ENCODE measurements around the gene GRP. TPM values are rescaled to one million over a fixed set of nuclear protein-coding genes. Genes with fewer than 3 reads are reported as not detected.

GRP gene
- total RNA-seq, 1 donor from 2014 or later, result not detected

DNA sequence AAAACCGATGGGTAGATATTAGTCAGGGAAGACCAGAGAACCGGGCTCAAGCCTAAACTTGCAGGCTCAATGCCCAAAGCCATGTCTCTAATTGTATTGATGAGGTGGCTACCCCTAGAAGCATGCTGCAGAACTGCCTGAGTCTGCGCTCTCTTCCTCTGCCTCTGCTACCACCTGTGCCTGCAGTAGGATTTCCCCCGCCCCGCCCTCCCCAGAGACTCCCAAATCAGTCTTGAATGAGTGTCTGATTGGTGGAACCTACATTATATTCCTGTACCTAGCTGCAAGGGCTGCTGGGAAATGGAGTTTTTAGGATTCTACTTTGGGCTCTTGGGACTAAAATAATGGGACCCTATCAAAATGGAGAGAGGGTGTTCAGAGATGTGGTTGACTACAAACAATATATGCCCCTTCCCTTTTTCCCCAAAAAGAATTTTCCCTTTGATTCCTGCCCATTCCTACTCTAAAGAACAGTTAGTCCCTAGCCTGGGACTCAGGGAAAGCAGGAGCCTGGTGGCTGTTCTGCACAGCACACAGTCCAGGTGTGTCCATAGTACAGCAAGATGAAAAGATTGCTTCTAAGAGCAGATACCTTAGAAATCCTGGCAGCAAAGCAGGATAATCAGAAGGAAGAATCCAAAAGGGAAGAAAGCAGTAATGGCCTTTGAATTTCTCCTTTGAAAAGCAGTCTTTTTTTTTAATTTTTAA is 12.5 kb downstream of the GRP start:
- no peak for DNase-seq (ENCODE audit: low spot score)
- H3K4me1 Mint-ChIP-seq (ENCODE audit: low read depth), result no peaks in the 10 kb centered on the region
- no peaks in the 10 kb centered on the region for H3K9me3 Mint-ChIP-seq (ENCODE audit: low read depth)
- no peak overlapping the region for H3K27ac Mint-ChIP-seq (ENCODE audit: unreplicated experiment)
- TF ChIP-seq, protein P1, sequence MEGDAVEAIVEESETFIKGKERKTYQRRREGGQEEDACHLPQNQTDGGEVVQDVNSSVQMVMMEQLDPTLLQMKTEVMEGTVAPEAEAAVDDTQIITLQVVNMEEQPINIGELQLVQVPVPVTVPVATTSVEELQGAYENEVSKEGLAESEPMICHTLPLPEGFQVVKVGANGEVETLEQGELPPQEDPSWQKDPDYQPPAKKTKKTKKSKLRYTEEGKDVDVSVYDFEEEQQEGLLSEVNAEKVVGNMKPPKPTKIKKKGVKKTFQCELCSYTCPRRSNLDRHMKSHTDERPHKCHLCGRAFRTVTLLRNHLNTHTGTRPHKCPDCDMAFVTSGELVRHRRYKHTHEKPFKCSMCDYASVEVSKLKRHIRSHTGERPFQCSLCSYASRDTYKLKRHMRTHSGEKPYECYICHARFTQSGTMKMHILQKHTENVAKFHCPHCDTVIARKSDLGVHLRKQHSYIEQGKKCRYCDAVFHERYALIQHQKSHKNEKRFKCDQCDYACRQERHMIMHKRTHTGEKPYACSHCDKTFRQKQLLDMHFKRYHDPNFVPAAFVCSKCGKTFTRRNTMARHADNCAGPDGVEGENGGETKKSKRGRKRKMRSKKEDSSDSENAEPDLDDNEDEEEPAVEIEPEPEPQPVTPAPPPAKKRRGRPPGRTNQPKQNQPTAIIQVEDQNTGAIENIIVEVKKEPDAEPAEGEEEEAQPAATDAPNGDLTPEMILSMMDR (IDR thresholded peaks at IDR 0.05), result no peak
- H3K36me3 Mint-ChIP-seq (ENCODE audit: low read depth), result no peaks in the 10 kb centered on the region
- H3K4me3 Mint-ChIP-seq (ENCODE audit: unreplicated experiment), result no peak overlapping the region
- H3K27me3 Mint-ChIP-seq (ENCODE audit: low read depth), result peaks cover 51% of the 10 kb centered on the region

DNA sequence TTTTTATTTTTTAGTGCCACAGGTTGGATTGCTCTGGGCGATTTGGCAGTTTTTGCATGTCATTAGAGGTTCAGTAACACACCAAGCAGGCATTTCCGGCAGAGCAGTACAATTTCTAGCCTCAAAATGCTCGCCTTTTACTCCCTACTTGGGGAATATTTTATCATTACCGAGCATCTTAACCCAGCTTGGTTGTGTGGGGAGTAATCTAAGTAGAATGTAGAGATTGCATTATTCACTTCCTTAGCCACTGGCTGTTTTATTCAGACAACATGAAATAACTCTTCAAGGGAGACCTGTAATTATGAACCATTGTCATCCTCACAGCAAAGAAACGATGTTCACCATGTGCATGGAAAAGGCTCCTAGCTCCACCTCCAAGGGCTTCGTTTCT is 13.1 kb downstream of the GRP start:
- no peak overlapping the region for H3K27ac Mint-ChIP-seq (ENCODE audit: unreplicated experiment)
- H3K4me3 Mint-ChIP-seq (ENCODE audit: unreplicated experiment), result no peak overlapping the region
- no peaks in the 10 kb centered on the region for H3K9me3 Mint-ChIP-seq (ENCODE audit: low read depth)
- no peak for DNase-seq (ENCODE audit: low spot score)
- peaks cover 54% of the 10 kb centered on the region for H3K27me3 Mint-ChIP-seq (ENCODE audit: low read depth)
- TF ChIP-seq, protein P1 (IDR thresholded peaks at IDR 0.05), result no peak
- H3K4me1 Mint-ChIP-seq (ENCODE audit: low read depth), result no peaks in the 10 kb centered on the region
- H3K36me3 Mint-ChIP-seq (ENCODE audit: low read depth), result no peaks in the 10 kb centered on the region

DNA sequence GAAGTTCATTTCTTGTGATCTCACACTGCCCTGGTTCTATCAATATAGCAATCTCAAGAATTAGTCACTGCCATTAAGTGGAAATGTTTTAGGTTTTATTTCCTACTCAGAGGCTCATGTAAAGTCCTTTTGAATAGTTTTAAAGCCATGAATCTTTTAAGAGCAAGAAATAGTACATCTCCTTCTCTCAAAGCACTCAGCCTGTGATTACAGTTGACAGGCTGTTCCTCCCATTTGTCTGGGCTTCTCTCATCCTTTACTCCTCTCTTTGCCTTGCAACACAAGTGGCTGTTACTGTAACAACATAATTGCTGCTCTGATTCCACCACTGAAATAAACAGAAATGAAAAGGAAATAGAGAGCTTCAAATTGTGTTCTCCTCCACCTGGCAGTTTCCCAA is 18.4 kb downstream of the GRP start:
- Mint-ChIP-seq H3K27ac (ENCODE audit: unreplicated experiment) (no peak overlapping the region), H3K36me3 (ENCODE audit: low read depth) (no peaks in the 10 kb centered on the region), H3K4me3 (ENCODE audit: unreplicated experiment) (no peak overlapping the region), H3K27me3 (ENCODE audit: low read depth) (peaks cover 37% of the 10 kb centered on the region), H3K9me3 (ENCODE audit: low read depth) (no peaks in the 10 kb centered on the region), H3K4me1 (ENCODE audit: low read depth) (no peaks in the 10 kb centered on the region)
- TF ChIP-seq, protein P1 (IDR thresholded peaks at IDR 0.05), result no peak
- no peak for DNase-seq (ENCODE audit: low spot score)

DNA sequence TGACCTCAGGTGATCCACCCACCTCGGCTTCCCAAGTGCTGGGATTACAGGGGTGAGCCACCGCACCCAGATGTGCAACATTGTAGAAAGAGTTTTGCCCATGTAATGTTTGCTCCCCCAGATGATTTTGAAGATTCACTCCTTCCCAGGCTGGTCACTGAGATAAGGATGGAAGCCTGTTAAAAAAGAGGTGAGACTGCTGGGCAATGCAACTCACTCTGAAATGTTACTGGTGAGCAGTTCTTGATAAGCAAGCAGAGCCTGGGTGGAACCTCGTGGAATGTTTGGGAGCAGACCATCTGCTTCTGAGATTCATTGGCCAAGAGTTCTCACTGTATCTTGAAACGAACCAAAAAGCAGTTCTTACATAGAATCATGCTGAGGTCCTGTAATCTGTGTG is 19.7 kb downstream of the GRP start:
- Mint-ChIP-seq H3K27me3 (ENCODE audit: low read depth) (peaks cover 47% of the 10 kb centered on the region), H3K4me3 (ENCODE audit: unreplicated experiment) (no peak overlapping the region), H3K4me1 (ENCODE audit: low read depth) (no peaks in the 10 kb centered on the region), H3K36me3 (ENCODE audit: low read depth) (no peaks in the 10 kb centered on the region), H3K9me3 (ENCODE audit: low read depth) (no peaks in the 10 kb centered on the region), H3K27ac (ENCODE audit: unreplicated experiment) (no peak overlapping the region)
- no peak for DNase-seq (ENCODE audit: low spot score)
- TF ChIP-seq, protein P1 (IDR thresholded peaks at IDR 0.05), result no peak

DNA sequence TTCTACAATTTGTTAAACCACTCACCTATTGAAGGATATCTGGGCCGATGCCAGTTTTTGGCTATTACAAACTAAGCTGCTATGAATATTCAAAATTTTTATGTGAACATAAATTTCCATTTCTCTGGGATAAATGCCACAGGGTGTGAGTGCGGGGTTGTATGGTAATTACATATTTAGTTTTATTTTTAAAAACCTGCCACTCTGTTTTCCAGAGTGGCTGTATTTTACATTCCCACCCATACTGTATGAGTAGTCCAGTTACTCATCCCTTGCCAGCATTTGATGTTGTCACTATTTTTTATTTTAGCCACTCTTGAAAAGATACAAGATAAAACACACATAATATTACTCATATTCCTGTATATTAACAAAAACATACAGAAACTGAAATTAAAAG is 22.9 kb downstream of the GRP start:
- no peak for DNase-seq (ENCODE audit: low spot score)
- no peaks in the 10 kb centered on the region for H3K36me3 Mint-ChIP-seq (ENCODE audit: low read depth)
- H3K27me3 Mint-ChIP-seq (ENCODE audit: low read depth), result peaks cover 64% of the 10 kb centered on the region
- no peak overlapping the region for H3K27ac Mint-ChIP-seq (ENCODE audit: unreplicated experiment)
- H3K4me1 Mint-ChIP-seq (ENCODE audit: low read depth), result no peaks in the 10 kb centered on the region
- H3K4me3 Mint-ChIP-seq (ENCODE audit: unreplicated experiment), result no peak overlapping the region
- TF ChIP-seq, protein P1 (IDR thresholded peaks at IDR 0.05), result no peak
- no peaks in the 10 kb centered on the region for H3K9me3 Mint-ChIP-seq (ENCODE audit: low read depth)

Data from chondrocyte (in vitro differentiated cells).